HG02970 (cell line): Measurements from ENCODE around the gene NIPSNAP3A.

Experiments used
- ATAC-seq: cut with Tn5 transposase; IDR thresholded peaks from one replicate; pipeline ENCODE4 v1.9.1; 2021; ENCODE audit warnings: mild to moderate bottlenecking, moderate library complexity, moderate number of reproducible peaks; ENCODE audit not compliant: unreplicated experiment, low FRiP score

NIPSNAP3A gene

GRCh38 chr9:104802906-104803305, 55.4 kb downstream of the NIPSNAP3A start:
- ATAC-seq, result no peak

- no peak for ATAC-seq
Measured at GRCh38 chr9:104805441-104805840, 58.0 kb downstream of the NIPSNAP3A start.

DNA sequence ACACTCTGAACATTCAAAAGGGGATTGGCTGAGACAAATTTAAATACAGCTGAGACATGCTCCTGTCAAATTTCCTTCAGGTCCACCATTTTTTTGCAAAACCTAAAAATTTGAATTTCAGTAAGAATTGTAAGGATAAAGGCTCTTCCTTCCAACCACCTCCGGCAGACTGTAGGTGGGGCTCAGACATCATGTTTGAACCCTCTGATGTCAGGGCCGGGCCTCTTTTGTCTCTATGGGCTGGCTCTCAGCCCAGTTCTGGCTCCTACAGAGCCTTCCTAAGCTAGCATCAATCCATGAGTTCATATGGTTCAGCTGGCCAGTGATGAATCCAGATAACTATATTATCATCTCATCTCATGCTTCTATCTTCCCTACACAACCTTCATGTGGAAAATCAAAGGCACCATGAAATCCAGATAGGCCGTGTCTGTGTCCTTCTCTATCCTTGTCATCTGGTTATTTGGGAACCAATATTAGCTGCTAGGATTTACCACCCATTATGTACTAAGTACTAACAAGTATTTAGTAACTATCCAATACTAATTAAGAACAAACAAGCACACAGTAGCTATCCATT, 60.6 kb downstream of the NIPSNAP3A start:
- no peak for ATAC-seq
